Liver (tissue), 3 donors: ENCODE data around the gene FOXF2.

ENCODE experiments used
- ATF3 ChIP-seq: IDR thresholded peaks from 2 replicates; pipeline ENCODE4 v1.6.1; 2016; ENCODE audit warnings: antibody characterized with exemption
- CTCF ChIP-seq: fragments of 150-350 bp; IDR thresholded peaks from 2 replicates; pipeline ENCODE4 v1.5.1; 2017; ENCODE audit warnings: improper control_type of control experiment, low read depth, low read length; ENCODE audit not compliant: missing input control
- MAX ChIP-seq: IDR thresholded peaks from 2 replicates; pipeline ENCODE4 v1.6.1; 2016; ENCODE audit warnings: antibody characterized with exemption
- SP1 ChIP-seq: IDR thresholded peaks from 2 replicates; pipeline ENCODE4 v1.6.1; 2018; ENCODE audit warnings: antibody characterized with exemption, mild to moderate bottlenecking
- donor health status: healthy.
- donor health status: healthy.

GRCh38 chr6:1379788-1380147 is 9.6 kb upstream of the FOXF2 start:
- TF ChIP-seq SP1 = no peak
- no peak for TF ChIP-seq MAX
- TF ChIP-seq ATF3 = no peak
- TF ChIP-seq CTCF = no peak
